ENCODE results near the gene OR2S2.

The OR2S2 gene

GRCh38 chr9:35967042-35967441, 9.1 kb upstream of the OR2S2 start:
- Histone ChIP-seq H3K4me2 (ENCODE audit: insufficient read depth, low read length) (no peak overlapping the region), H2AFZ (ENCODE audit: low read depth, low read length) (no peak overlapping the region), H4K20me1 (ENCODE audit: insufficient read depth, low read length) (no peaks in the 10 kb centered on the region), H3K27me3 (ENCODE audit: insufficient read depth, low read length, poor library complexity) (peaks cover 3% of the 10 kb centered on the region), H3K9ac (ENCODE audit: low read depth, low read length) (no peak overlapping the region), H3K4me1 (ENCODE audit: insufficient read depth, low read length) (no peaks in the 10 kb centered on the region), H3K27ac (ENCODE audit: low read length) (no peak overlapping the region), H3K36me3 (ENCODE audit: insufficient read depth, low read length) (no peaks in the 10 kb centered on the region), H3K4me3 (ENCODE audit: low read depth in 1 of 2, low read length in 2 of 2) (no peak overlapping the region), H3K9me3 (ENCODE audit: insufficient read depth, low read length, severe bottlenecking) (no peaks in the 10 kb centered on the region), H3K79me2 (ENCODE audit: insufficient read depth, low read length) (no peaks in the 10 kb centered on the region)
- DNase-seq (no peak), ATAC-seq (ENCODE audit: insufficient read depth, low read depth) (no peak)
- no peak for TF ChIP-seq EZH2 (IDR thresholded peaks at IDR 0.05; ENCODE audit: borderline replicate concordance, low read depth, low read length, severe bottlenecking)
- TF ChIP-seq CTCF (IDR thresholded peaks at IDR 0.05; ENCODE audit: borderline replicate concordance, extremely low read depth, low read length, poor library complexity, severe bottlenecking): no peak

GRCh38 chr9:35966433-35966832, 8.5 kb upstream of the OR2S2 start:
- H3K27me3 ChIP-seq (ENCODE audit: insufficient read depth, low read length, poor library complexity): peaks cover 3% of the 10 kb centered on the region
- no peak overlapping the region for H3K9ac ChIP-seq (ENCODE audit: low read depth, low read length)
- no peak overlapping the region for H3K27ac ChIP-seq (ENCODE audit: low read length)
- H3K4me2 ChIP-seq (ENCODE audit: insufficient read depth, low read length): no peak overlapping the region
- H3K79me2 ChIP-seq (ENCODE audit: insufficient read depth, low read length): no peaks in the 10 kb centered on the region
- H3K36me3 ChIP-seq (ENCODE audit: insufficient read depth, low read length): no peaks in the 10 kb centered on the region
- no peak overlapping the region for H2AFZ ChIP-seq (ENCODE audit: low read depth, low read length)
- TF ChIP-seq EZH2 (IDR thresholded peaks at IDR 0.05; ENCODE audit: borderline replicate concordance, low read depth, low read length, severe bottlenecking): no peak
- no peak for TF ChIP-seq CTCF (IDR thresholded peaks at IDR 0.05; ENCODE audit: borderline replicate concordance, extremely low read depth, low read length, poor library complexity, severe bottlenecking)
- no peaks in the 10 kb centered on the region for H3K9me3 ChIP-seq (ENCODE audit: insufficient read depth, low read length, severe bottlenecking)
- H4K20me1 ChIP-seq (ENCODE audit: insufficient read depth, low read length): no peaks in the 10 kb centered on the region
- no peaks in the 10 kb centered on the region for H3K4me1 ChIP-seq (ENCODE audit: insufficient read depth, low read length)
- ATAC-seq (ENCODE audit: insufficient read depth, low read depth): no peak
- H3K4me3 ChIP-seq (ENCODE audit: low read depth in 1 of 2, low read length in 2 of 2): no peak overlapping the region
- no peak for DNase-seq

- TF ChIP-seq CTCF (IDR thresholded peaks at IDR 0.05; ENCODE audit: borderline replicate concordance, extremely low read depth, low read length, poor library complexity, severe bottlenecking) (no peak), EZH2 (IDR thresholded peaks at IDR 0.05; ENCODE audit: borderline replicate concordance, low read depth, low read length, severe bottlenecking) (no peak)
- peaks cover 3% of the 10 kb centered on the region for H3K27me3 ChIP-seq (ENCODE audit: insufficient read depth, low read length, poor library complexity)
These were observed 7.1 kb upstream of the OR2S2 start for GRCh38 chr9:35965011-35965410.

More at GRCh38 chr9:35965011-35965410, 7.1 kb upstream of the OR2S2 start:
- Histone ChIP-seq H3K9ac (ENCODE audit: low read depth, low read length) (no peak overlapping the region), H3K27ac (ENCODE audit: low read length) (no peak overlapping the region), H3K36me3 (ENCODE audit: insufficient read depth, low read length) (no peaks in the 10 kb centered on the region), H3K4me2 (ENCODE audit: insufficient read depth, low read length) (no peak overlapping the region), H3K4me3 (ENCODE audit: low read depth in 1 of 2, low read length in 2 of 2) (no peak overlapping the region), H3K9me3 (ENCODE audit: insufficient read depth, low read length, severe bottlenecking) (no peaks in the 10 kb centered on the region), H3K4me1 (ENCODE audit: insufficient read depth, low read length) (no peaks in the 10 kb centered on the region), H2AFZ (ENCODE audit: low read depth, low read length) (no peak overlapping the region), H4K20me1 (ENCODE audit: insufficient read depth, low read length) (no peaks in the 10 kb centered on the region), H3K79me2 (ENCODE audit: insufficient read depth, low read length) (no peaks in the 10 kb centered on the region)
- DNase-seq: no peak
- ATAC-seq (ENCODE audit: insufficient read depth, low read depth): no peak
